Thyroid gland (tissue), 4 donors: Measurements from ENCODE around the gene SPAG8. TPM values are rescaled to one million over a fixed set of nuclear protein-coding genes. Genes with fewer than 3 reads are reported as not detected.

Source experiments
- DNase-seq, 2 donors: peaks; one replicate each; pipeline ENCODE4 v3.0.0-alpha.2; 2019
- H3K27ac ChIP-seq, 3 donors: fragments of 200-600 bp; sonication (generic); 1 replicate in 2 of 3; 2 replicates in 1 of 3; pipeline ENCODE4 v1.5.1; 2016 to 2019; ENCODE audit warnings: mild to moderate bottlenecking in 1 of 3, moderate library complexity in 1 of 3
- H3K27me3 ChIP-seq: fragments of 200-600 bp; sonication (generic); one replicate; pipeline ENCODE4 v1.5.1; 2019
- H3K36me3 ChIP-seq, 2 donors: fragments of 200-600 bp; sonication (generic); one replicate each; pipeline ENCODE4 v1.5.1; 2016 to 2019
- H3K4me1 ChIP-seq, 2 donors: fragments of 200-600 bp; sonication (generic); one replicate each; pipeline ENCODE4 v1.5.1; 2017 to 2019
- H3K4me3 ChIP-seq, 3 donors: fragments of 200-600 bp; sonication (generic); replicated peaks in 1 of 3; 1 replicate in 2 of 3; 2 replicates in 1 of 3; pipeline ENCODE4 v1.5.1; 2016; ENCODE audit warnings: mild to moderate bottlenecking in 1 of 3
- H3K9me3 ChIP-seq: fragments of 200-600 bp; sonication (generic); one replicate; pipeline ENCODE4 v1.5.1; 2017
- CTCF ChIP-seq, 6 experiments: fragments of 200-600 bp in 3 of 6; fragments of 450-650 bp in 3 of 6; sonication (generic) in 3 of 6; IDR thresholded peaks; one replicate each; pipeline ENCODE4 v1.5.1; 2016 to 2019; ENCODE audit warnings: antibody characterized with exemption in 6 of 6, mild to moderate bottlenecking in 2 of 6, inconsistent platforms in 1 of 6, moderate library complexity in 1 of 6
- POLR2A ChIP-seq, 2 donors: fragments of 450-650 bp; IDR thresholded peaks; one replicate each; pipeline ENCODE4 v1.6.1; 2017; ENCODE audit warnings: antibody characterized with exemption in 2 of 2, mild to moderate bottlenecking in 2 of 2, moderate library complexity in 1 of 2
- WGBS, 2 donors: methylation state at CpG; one replicate each; pipeline ENCODE4 v1.1.5; 2017; 5-methylcytosine and 5-hydroxymethylcytosine counted together
- intact Hi-C: fragments of 100-400 bp; cut with DNase I; formaldehyde crosslinking; loops from one replicate; pipeline ENCODE4 v1.15.1; 2023
- total RNA-seq, 4 donors: library from RNA; depleted of rRNA; stranded (reverse); fragments of >200 nt; gene quantifications; one replicate each; pipeline ENCODE4 v1.2.3, GENCODE V29; 2016

SPAG8 gene
- total RNA-seq, 4 donors from 2014 or later = 4.7 to 7.1 (median 5.7) TPM

GRCh38 chr9:35836595-35836994 is 24.5 kb upstream of the SPAG8 start:
- intact Hi-C loops = no loop called here
- DNase-seq = no peak
- Histone ChIP-seq H3K4me3 (no peak overlapping the region), H3K9me3 (no peaks in the 10 kb centered on the region), H3K27ac (no peak overlapping the region), H3K27me3 (no peaks in the 10 kb centered on the region), H3K36me3 (no peaks in the 10 kb centered on the region), H3K4me1 (peaks cover 15 to 32% of the 10 kb centered on the region in 2 donors)
- 94% methylated on average over 5 of the region's 5 CpGs for WGBS, 2 donors
- TF ChIP-seq CTCF (IDR thresholded peaks at IDR 0.05) = no peak
- TF ChIP-seq POLR2A (IDR thresholded peaks at IDR 0.05) = no peak

- intact Hi-C loops = no loop called here
- Histone ChIP-seq H3K4me3 (no peak overlapping the region), H3K27me3 (no peaks in the 10 kb centered on the region), H3K27ac (peak overlapping the region in 1 of 3 donors; percentile 80), H3K9me3 (no peaks in the 10 kb centered on the region), H3K4me1 (peaks cover 19 to 33% of the 10 kb centered on the region in 2 donors), H3K36me3 (no peaks in the 10 kb centered on the region)
- TF ChIP-seq POLR2A (IDR thresholded peaks at IDR 0.05) = no peak
- no peak for TF ChIP-seq CTCF (IDR thresholded peaks at IDR 0.05)
- WGBS, 2 donors = 79 to 87% methylated on average over 2 of the region's 2 CpGs
- DNase-seq = no peak
These were observed 23.7 kb upstream of the SPAG8 start for GRCh38 chr9:35835766-35836165.

- Histone ChIP-seq H3K4me3 (no peak overlapping the region), H3K4me1 (peaks cover 24 to 38% of the 10 kb centered on the region in 2 donors), H3K36me3 (no peaks in the 10 kb centered on the region), H3K27me3 (no peaks in the 10 kb centered on the region), H3K9me3 (no peaks in the 10 kb centered on the region), H3K27ac (peak overlapping the region in 1 of 3 donors; percentile 80)
- intact Hi-C loops = no loop called here
- 91 to 100% methylated on average over 2 to 3 of the region's 3 CpGs for WGBS, 2 donors
- peak in 1 of 2 donors; percentile 5 for DNase-seq
- TF ChIP-seq POLR2A (IDR thresholded peaks at IDR 0.05) (no peak), CTCF (IDR thresholded peaks at IDR 0.05) (no peak)
These were observed 23.2 kb upstream of the SPAG8 start for GRCh38 chr9:35835216-35835632.

- no peaks in the 10 kb centered on the region for H3K9me3 ChIP-seq
- H3K27me3 ChIP-seq = no peaks in the 10 kb centered on the region
- DNase-seq = peak in 1 of 2 donors; percentile 7
- WGBS, 2 donors = 73% methylated on average over 14 of the region's 14 CpGs
- intact Hi-C loops = no loop called here
- no peak for TF ChIP-seq CTCF (IDR thresholded peaks at IDR 0.05)
- no peak for TF ChIP-seq POLR2A (IDR thresholded peaks at IDR 0.05)
- no peak overlapping the region for H3K4me3 ChIP-seq
- no peaks in the 10 kb centered on the region for H3K36me3 ChIP-seq
- H3K27ac ChIP-seq = peak overlapping the region; percentile 76 to 81 (median 80)
- H3K4me1 ChIP-seq = peaks cover 31 to 45% of the 10 kb centered on the region in 2 donors
These were observed 22.5 kb upstream of the SPAG8 start for GRCh38 chr9:35834260-35835215.

- TF ChIP-seq POLR2A (IDR thresholded peaks at IDR 0.05) (no peak), CTCF (IDR thresholded peaks at IDR 0.05) (no peak)
- intact Hi-C loops = no loop called here
- H3K27me3 ChIP-seq = no peaks in the 10 kb centered on the region
- no peaks in the 10 kb centered on the region for H3K36me3 ChIP-seq
- peak overlapping the region; percentile 76 to 81 (median 80) for H3K27ac ChIP-seq
- no peak overlapping the region for H3K4me3 ChIP-seq
- peak; percentile 59 to 66 for DNase-seq
- peaks cover 37 to 45% of the 10 kb centered on the region in 2 donors for H3K4me1 ChIP-seq
- H3K9me3 ChIP-seq = no peaks in the 10 kb centered on the region
- 56 to 59% methylated on average over 5 of the region's 5 CpGs for WGBS, 2 donors
These were observed 20.8 kb upstream of the SPAG8 start for GRCh38 chr9:35832814-35833213.
